C4-2B (cell line): ENCODE results near the gene ARSJ.

Source experiments
- H3K27ac ChIP-seq: fragments of 450-650 bp; 2 replicates; pipeline ENCODE4 v1.5.1; 2017
- ZFX ChIP-seq: fragments of 450-650 bp; IDR thresholded peaks from 2 replicates; pipeline ENCODE4 v1.6.1; 2017
- TF ChIP-seq, protein P1 (sequence below): fragments of 450-650 bp; conservative IDR thresholded peaks from 2 replicates; pipeline ENCODE4 v1.5.1; 2017; ENCODE audit warnings: mild to moderate bottlenecking

Gene ARSJ

DNA sequence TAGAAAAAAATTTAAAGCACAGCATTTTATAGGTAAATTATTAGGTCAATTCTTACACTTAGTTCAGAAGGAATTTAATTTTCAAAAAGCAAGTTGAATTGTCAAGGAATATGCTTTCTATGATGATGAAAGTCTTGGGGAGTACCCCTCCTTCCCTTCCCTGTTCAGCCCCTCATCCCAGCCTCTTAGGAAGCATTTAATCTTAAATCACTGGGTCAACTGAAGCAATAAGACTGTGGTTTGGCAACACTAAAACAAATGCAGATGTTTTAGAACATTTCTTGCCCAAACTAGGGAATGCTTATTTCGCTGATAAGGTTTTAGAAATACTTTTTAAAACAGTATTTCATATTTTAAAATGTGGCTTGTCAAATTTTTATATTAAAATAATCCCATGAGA lies 19.1 kb upstream of the ARSJ start:
- no peak for TF ChIP-seq ZFX
- TF ChIP-seq, protein P1, sequence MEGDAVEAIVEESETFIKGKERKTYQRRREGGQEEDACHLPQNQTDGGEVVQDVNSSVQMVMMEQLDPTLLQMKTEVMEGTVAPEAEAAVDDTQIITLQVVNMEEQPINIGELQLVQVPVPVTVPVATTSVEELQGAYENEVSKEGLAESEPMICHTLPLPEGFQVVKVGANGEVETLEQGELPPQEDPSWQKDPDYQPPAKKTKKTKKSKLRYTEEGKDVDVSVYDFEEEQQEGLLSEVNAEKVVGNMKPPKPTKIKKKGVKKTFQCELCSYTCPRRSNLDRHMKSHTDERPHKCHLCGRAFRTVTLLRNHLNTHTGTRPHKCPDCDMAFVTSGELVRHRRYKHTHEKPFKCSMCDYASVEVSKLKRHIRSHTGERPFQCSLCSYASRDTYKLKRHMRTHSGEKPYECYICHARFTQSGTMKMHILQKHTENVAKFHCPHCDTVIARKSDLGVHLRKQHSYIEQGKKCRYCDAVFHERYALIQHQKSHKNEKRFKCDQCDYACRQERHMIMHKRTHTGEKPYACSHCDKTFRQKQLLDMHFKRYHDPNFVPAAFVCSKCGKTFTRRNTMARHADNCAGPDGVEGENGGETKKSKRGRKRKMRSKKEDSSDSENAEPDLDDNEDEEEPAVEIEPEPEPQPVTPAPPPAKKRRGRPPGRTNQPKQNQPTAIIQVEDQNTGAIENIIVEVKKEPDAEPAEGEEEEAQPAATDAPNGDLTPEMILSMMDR, result no peak
- no peak overlapping the region for H3K27ac ChIP-seq

GRCh38 chr4:113998079-113998478 lies 18.6 kb upstream of the ARSJ start:
- no peak for TF ChIP-seq ZFX
- TF ChIP-seq, protein P1, result no peak
- H3K27ac ChIP-seq, result no peak overlapping the region

DNA sequence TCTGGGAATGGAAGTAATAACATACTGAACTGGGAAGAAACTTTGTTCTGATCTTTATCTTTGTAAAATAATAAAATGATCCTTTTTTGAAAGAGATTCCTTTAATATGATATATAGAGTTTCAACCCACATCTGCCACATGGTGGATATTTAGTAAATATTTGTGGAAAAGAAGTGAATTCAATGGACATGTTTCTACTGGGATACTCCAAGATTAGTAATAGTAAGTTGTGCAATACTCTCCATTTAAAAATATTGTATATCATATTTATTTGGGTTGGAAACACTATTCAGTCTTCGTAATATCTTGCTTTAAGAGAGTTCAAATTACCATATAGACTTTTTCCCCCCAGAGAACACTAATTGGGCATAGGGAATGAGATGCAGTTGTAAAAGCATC lies 17.8 kb upstream of the ARSJ start:
- TF ChIP-seq, protein P1, result no peak
- no peak for TF ChIP-seq ZFX
- no peak overlapping the region for H3K27ac ChIP-seq

GRCh38 chr4:113996599-113997177 lies 17.2 kb upstream of the ARSJ start:
- H3K27ac ChIP-seq, result no peak overlapping the region
- TF ChIP-seq, protein P1, result no peak
- no peak for TF ChIP-seq ZFX

GRCh38 chr4:113993887-113994286 lies 14.4 kb upstream of the ARSJ start:
- no peak overlapping the region for H3K27ac ChIP-seq
- TF ChIP-seq ZFX, result no peak
- TF ChIP-seq, protein P1, result no peak

DNA sequence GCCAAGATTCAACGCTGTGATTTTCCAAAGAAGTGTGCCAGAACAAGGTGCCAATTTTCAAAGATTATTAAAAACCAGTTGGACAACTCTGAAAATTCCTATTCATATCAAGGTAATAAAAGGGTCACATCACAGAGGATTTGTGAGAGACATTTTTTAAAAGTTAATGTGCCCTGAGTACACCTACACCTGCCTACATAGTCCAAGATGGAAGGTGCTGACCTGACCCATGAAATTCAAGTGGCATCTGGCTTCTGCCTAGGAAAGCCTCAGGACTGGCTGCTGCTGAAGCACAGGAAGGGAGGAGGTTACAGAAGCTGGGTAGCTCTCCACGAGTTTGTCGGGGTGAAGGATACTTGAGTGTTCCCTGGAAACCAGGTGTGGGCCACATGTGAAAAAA lies 11.4 kb upstream of the ARSJ start:
- TF ChIP-seq, protein P1, result no peak
- TF ChIP-seq ZFX, result no peak
- no peak overlapping the region for H3K27ac ChIP-seq

DNA sequence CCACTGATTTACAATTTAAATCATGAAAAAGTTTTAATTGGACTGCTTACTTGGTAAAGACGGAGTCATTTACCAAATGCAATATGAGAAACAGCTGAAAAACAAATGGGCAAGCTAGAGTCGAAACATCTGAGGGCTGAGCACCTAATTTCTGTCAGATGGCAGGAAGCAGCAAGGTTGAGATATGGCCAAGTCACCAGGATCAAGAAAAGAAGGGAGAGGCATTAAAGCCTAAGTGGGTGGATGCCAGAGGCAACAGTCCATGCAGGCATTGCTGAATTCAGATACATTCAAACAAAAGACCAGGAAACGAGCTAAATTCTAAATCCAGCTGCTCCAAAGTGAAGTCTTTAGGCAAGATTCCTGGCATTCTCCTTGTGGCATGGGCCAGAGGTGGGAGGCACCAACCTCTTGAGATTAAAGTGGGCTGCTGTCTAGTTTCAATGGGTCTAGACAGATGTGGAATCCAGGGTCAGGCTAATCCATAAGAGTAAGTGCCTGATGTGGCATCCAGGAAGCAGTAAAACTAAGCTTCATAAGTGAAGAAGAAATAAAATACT lies 8.0 kb upstream of the ARSJ start:
- H3K27ac ChIP-seq, result no peak overlapping the region
- TF ChIP-seq ZFX, result no peak
- TF ChIP-seq, protein P1, result no peak
